ENCODE measurements around the gene MSANTD1. TPM values are rescaled to one million over a fixed set of nuclear protein-coding genes. Genes with fewer than 3 reads are reported as not detected.

MSANTD1 gene
- total and polyA plus RNA-seq, 2 experiments from 2014 or later = 0.37 to 2.7 TPM

DNA sequence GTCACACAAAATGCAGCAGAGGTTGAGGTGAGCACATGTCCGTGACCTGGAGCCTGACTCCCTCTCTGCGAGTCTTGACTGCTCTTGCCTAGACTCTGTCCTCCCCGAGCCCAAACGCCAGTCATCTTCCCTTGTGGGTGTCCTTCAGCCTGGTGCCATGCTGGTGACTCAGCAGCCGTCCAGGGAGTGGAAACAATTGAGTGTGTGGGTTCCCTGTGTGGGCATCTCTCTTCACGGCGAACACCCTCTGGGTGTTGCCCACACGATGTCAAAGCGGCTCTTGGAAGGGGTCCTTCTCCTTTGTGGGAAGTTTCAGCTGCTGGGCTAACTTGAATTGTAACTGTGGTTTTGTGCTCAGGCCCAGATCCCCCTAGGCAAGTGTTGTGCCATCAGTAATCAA, 17.5 kb upstream of the MSANTD1 start:
- no peaks in the 10 kb centered on the region for H3K27me3 ChIP-seq
- H3K4me1 ChIP-seq (ENCODE audit: low read depth) = no peaks in the 10 kb centered on the region
- H3K36me3 ChIP-seq = peaks cover 36% of the 10 kb centered on the region
- no peak overlapping the region for H3K27ac ChIP-seq
- no peak for DNase-seq (ENCODE audit: low read depth in 1 of 2, low spot score in 1 of 2)
- no peaks in the 10 kb centered on the region for H3K9me3 ChIP-seq (ENCODE audit: low read depth)
- TF ChIP-seq, protein P1, sequence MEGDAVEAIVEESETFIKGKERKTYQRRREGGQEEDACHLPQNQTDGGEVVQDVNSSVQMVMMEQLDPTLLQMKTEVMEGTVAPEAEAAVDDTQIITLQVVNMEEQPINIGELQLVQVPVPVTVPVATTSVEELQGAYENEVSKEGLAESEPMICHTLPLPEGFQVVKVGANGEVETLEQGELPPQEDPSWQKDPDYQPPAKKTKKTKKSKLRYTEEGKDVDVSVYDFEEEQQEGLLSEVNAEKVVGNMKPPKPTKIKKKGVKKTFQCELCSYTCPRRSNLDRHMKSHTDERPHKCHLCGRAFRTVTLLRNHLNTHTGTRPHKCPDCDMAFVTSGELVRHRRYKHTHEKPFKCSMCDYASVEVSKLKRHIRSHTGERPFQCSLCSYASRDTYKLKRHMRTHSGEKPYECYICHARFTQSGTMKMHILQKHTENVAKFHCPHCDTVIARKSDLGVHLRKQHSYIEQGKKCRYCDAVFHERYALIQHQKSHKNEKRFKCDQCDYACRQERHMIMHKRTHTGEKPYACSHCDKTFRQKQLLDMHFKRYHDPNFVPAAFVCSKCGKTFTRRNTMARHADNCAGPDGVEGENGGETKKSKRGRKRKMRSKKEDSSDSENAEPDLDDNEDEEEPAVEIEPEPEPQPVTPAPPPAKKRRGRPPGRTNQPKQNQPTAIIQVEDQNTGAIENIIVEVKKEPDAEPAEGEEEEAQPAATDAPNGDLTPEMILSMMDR (IDR thresholded peaks at IDR 0.05; ENCODE audit: low read depth, low read length) = no peak
- H3K4me3 ChIP-seq = no peak overlapping the region

DNA sequence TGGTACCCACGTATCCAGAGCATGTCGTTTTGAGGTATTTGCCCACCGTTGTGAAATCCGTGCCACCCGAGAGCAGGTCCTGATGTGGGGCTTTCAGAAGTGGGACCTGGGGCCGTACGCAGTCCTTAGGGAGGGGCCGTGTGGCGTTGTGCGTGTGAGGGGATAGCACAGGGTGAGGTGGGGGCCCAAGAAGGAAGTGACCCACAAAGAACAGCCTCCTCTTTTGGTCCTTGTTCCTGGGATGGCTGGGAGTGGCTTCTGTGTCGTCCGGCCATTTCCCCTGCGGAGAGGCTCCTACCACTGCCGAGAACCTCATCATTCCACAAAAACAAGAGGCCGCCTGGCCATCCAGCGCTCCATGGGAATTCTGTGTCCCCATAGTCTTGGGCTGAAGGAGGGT, 17.0 kb upstream of the MSANTD1 start:
- H3K27ac ChIP-seq = no peak overlapping the region
- no peaks in the 10 kb centered on the region for H3K4me1 ChIP-seq (ENCODE audit: low read depth)
- H3K27me3 ChIP-seq = no peaks in the 10 kb centered on the region
- no peak overlapping the region for H3K4me3 ChIP-seq
- H3K9me3 ChIP-seq (ENCODE audit: low read depth) = no peaks in the 10 kb centered on the region
- no peak for DNase-seq (ENCODE audit: low read depth in 1 of 2, low spot score in 1 of 2)
- H3K36me3 ChIP-seq = peaks cover 36% of the 10 kb centered on the region
- TF ChIP-seq, protein P1 (IDR thresholded peaks at IDR 0.05; ENCODE audit: low read depth, low read length) = no peak

DNA sequence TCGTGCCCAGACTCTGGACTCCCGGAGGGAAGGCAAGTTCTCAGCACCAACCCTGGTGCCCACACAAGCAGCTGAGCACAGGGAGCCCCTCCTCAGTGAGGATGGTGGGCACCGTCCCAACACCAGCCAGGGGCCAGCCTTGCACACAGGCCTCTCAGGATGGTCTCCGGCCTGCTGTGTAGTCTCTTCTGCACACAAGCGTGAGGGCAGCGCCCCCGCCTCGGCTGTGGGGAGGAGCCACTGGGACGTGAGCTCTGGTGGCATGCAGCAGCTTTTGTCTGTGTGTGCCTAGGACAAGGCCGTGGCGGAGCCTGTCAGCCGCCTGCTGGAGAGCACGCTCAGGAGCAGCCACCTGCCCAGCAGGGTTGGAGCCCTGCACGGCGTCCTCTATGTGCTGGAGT, 16.1 kb upstream of the MSANTD1 start:
- TF ChIP-seq, protein P1 (IDR thresholded peaks at IDR 0.05; ENCODE audit: low read depth, low read length) = no peak
- Histone ChIP-seq H3K4me1 (ENCODE audit: low read depth) (peaks cover 5% of the 10 kb centered on the region), H3K36me3 (peaks cover 36% of the 10 kb centered on the region), H3K27me3 (no peaks in the 10 kb centered on the region), H3K9me3 (ENCODE audit: low read depth) (no peaks in the 10 kb centered on the region), H3K4me3 (no peak overlapping the region), H3K27ac (no peak overlapping the region)
- DNase-seq (ENCODE audit: low read depth in 1 of 2, low spot score in 1 of 2) = no peak

DNA sequence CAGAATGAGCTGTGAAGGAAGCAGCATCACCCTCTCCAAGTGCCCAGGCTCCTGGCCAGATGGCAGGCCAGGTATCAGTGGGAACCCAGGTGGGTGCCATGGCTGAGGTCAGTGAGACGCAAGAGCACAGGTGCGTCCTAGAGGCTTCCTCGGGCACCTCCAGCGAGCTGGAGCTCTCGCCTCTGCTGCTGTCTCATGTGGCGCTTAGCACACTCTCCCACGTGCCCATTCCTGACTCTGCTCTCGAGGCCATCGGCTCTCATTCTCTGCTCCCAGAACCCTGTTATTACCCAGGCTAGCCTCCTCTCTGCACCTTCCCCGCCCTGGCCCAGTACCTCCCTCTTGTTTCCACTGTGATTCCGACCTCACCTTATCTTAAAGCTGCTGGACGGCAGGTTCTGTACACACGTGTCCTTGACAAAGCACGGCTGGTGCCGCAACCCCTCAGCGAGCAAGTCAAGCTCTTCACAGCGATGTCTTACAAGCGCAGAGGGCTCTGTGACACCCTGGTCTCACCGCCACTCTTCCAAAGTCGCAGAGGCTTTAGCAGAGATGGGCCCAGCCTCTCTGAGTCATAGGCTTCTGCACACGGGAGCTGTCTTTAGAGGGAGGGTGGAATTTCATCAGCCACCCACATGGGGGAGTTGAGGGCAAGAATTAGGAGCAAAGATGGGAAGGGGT, 15.4 kb upstream of the MSANTD1 start:
- peak in 1 of 2 donors; percentile 8 for DNase-seq (ENCODE audit: low read depth in 1 of 2, low spot score in 1 of 2)
- peaks cover 36% of the 10 kb centered on the region for H3K36me3 ChIP-seq
- no peaks in the 10 kb centered on the region for H3K27me3 ChIP-seq
- H3K9me3 ChIP-seq (ENCODE audit: low read depth) = no peaks in the 10 kb centered on the region
- TF ChIP-seq, protein P1 (IDR thresholded peaks at IDR 0.05; ENCODE audit: low read depth, low read length) = no peak
- H3K4me3 ChIP-seq = no peak overlapping the region
- H3K4me1 ChIP-seq (ENCODE audit: low read depth) = peaks cover 11% of the 10 kb centered on the region
- no peak overlapping the region for H3K27ac ChIP-seq

DNA sequence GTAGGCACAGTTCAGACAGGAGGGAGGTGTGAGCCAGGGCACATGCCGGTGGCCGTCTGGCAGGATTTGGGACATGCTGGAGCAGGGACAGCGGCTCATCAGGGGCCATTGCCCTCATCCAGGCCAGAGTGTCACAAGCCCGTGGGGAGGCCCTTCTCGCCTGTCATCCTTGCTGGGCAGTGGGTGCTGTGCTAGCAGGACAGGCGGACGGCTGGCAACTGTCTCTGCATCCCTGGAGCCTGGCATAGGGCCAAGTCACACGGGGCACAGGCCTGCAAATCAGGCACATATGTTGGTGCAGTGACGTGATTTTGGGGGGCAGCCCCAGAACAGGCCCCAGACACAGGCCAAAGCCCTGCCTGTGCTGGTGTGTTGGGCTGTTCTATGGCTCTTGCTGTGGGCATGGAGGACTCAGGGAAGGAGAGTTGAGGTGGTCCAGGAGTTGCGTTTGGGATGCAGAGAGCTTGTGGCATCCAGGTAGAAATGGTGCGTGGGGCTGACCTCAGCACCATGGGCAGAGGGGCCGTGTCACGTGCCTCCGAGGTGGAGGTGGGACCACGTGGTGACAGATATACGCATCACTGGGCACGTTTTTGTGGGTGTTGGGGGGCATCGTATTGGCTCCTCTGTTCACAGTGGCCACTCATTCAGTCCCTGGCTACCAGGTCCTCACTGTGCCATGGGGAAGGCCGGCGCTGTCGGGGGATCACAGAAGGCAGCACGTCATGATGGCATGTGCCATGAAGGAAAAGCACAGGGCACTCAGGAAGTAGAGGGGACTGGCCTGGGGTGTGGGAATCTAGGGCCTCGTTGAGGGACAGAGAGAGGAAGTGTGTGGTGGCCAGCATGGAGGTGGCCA, 14.6 kb upstream of the MSANTD1 start:
- Histone ChIP-seq H3K4me3 (no peak overlapping the region), H3K4me1 (ENCODE audit: low read depth) (peaks cover 20% of the 10 kb centered on the region), H3K27me3 (no peaks in the 10 kb centered on the region), H3K36me3 (peaks cover 32% of the 10 kb centered on the region), H3K9me3 (ENCODE audit: low read depth) (no peaks in the 10 kb centered on the region), H3K27ac (no peak overlapping the region)
- no peak for DNase-seq (ENCODE audit: low read depth in 1 of 2, low spot score in 1 of 2)
- TF ChIP-seq, protein P1 (IDR thresholded peaks at IDR 0.05; ENCODE audit: low read depth, low read length) = no peak

All from cardiac muscle cell (in vitro differentiated cells and primary cell).